HL-60 (cell line): ENCODE measurements around the gene MSLN.

Experiments
- DNase-seq, 2 experiments: peaks; one replicate each; pipeline ENCODE4 v3.0.0-alpha.2; 2010 to 2020; ENCODE audit warnings: low read depth in 1 of 2, low spot score in 1 of 2
- H3K27ac ChIP-seq: fragments of 250-450 bp; sonication (Bioruptor Pico); replicated peaks from 2 replicates; pipeline ENCODE4 v1.5.1; 2020; ENCODE audit warnings: mild to moderate bottlenecking, moderate library complexity
- H3K27me3 ChIP-seq: fragments of 250-450 bp; sonication (Bioruptor Pico); 2 replicates; pipeline ENCODE4 v1.5.1; 2021; ENCODE audit warnings: mild to moderate bottlenecking, moderate library complexity; ENCODE audit not compliant: insufficient read depth, poor library complexity, severe bottlenecking
- H3K4me3 ChIP-seq: replicated peaks from 2 replicates; pipeline ENCODE4 v1.5.1; 2011; ENCODE audit warnings: mild to moderate bottlenecking, control low read depth, low read length; ENCODE audit not compliant: insufficient read depth
- GABPA ChIP-seq: IDR thresholded peaks from 2 replicates; pipeline ENCODE4 v1.6.1; 2012; ENCODE audit warnings: low read depth
- POLR2AphosphoS5 ChIP-seq: IDR thresholded peaks from 2 replicates; pipeline ENCODE4 v1.6.1; 2012; ENCODE audit warnings: low read depth
- SPI1 ChIP-seq: IDR thresholded peaks from 2 replicates; pipeline ENCODE4 v1.6.1; 2012; ENCODE audit warnings: low read depth, mild to moderate bottlenecking, borderline replicate concordance
- TF ChIP-seq, protein P1 (sequence below): IDR thresholded peaks from 2 replicates; pipeline ENCODE4 v1.6.1; 2012; ENCODE audit warnings: low read depth; ENCODE audit not compliant: insufficient replicate concordance
- TF ChIP-seq, protein P2 (sequence below): IDR thresholded peaks from one replicate; pipeline ENCODE4 v1.5.1; 2011; ENCODE audit warnings: low read length, control low read depth, inconsistent platforms; ENCODE audit not compliant: insufficient read depth

Gene MSLN

GRCh38 chr16:815861-816260, 55.3 kb downstream of the MSLN start:
- Histone ChIP-seq H3K27me3 (peaks cover 20% of the 10 kb centered on the region), H3K27ac (no peak overlapping the region)

DNA sequence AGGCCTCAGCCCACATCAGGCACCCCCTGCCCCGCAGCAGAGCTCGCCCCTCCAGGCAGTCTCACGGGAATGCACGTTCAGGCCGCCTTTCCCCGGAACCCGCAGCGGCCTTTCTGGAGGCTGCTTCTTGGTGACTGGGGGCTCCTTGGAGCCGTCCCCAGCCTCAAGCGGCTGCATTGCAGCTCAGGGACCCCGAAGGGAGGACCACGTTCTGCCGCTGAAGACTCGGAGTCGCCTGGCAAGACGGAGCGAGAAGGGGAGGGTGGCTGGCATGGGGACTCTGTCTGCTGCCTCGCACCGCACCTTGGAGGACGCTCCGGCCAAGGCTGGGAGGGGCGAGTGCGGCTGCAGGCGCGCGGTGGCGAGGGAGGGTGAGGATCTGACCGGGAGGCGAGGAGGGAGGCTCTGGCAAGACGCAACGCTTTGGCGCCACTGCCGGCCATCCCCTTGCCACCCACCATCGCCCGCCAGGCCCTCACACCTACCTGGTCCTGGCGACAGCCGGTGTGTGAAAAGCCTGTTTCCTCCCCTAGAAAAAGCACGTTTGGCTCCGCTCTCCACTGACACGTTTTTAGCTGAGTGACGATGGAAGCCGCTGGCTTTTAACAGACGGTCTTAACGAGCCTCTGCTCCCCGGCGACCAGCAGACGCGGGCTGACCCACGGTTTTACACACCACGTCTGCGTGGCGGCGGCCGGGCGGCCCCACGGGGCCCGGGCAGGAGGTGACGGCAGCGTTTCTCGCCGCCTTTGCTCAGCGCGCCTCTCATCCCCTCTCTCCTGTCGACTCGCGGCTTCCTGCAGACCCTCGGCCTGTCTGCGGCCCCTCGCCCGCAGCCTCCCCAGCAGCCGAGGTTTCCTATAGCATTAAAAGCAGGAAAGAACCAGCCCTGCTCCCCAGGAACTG, 56.7 kb downstream of the MSLN start:
- H3K4me3 ChIP-seq = no peak overlapping the region

More at GRCh38 chr16:815861-816260, 55.3 kb downstream of the MSLN start:
- no peak for DNase-seq
- TF ChIP-seq GABPA (no peak), SPI1 (no peak), POLR2AphosphoS5 (no peak)
- TF ChIP-seq, protein P1, sequence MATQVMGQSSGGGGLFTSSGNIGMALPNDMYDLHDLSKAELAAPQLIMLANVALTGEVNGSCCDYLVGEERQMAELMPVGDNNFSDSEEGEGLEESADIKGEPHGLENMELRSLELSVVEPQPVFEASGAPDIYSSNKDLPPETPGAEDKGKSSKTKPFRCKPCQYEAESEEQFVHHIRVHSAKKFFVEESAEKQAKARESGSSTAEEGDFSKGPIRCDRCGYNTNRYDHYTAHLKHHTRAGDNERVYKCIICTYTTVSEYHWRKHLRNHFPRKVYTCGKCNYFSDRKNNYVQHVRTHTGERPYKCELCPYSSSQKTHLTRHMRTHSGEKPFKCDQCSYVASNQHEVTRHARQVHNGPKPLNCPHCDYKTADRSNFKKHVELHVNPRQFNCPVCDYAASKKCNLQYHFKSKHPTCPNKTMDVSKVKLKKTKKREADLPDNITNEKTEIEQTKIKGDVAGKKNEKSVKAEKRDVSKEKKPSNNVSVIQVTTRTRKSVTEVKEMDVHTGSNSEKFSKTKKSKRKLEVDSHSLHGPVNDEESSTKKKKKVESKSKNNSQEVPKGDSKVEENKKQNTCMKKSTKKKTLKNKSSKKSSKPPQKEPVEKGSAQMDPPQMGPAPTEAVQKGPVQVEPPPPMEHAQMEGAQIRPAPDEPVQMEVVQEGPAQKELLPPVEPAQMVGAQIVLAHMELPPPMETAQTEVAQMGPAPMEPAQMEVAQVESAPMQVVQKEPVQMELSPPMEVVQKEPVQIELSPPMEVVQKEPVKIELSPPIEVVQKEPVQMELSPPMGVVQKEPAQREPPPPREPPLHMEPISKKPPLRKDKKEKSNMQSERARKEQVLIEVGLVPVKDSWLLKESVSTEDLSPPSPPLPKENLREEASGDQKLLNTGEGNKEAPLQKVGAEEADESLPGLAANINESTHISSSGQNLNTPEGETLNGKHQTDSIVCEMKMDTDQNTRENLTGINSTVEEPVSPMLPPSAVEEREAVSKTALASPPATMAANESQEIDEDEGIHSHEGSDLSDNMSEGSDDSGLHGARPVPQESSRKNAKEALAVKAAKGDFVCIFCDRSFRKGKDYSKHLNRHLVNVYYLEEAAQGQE = no peak
- TF ChIP-seq, protein P2, sequence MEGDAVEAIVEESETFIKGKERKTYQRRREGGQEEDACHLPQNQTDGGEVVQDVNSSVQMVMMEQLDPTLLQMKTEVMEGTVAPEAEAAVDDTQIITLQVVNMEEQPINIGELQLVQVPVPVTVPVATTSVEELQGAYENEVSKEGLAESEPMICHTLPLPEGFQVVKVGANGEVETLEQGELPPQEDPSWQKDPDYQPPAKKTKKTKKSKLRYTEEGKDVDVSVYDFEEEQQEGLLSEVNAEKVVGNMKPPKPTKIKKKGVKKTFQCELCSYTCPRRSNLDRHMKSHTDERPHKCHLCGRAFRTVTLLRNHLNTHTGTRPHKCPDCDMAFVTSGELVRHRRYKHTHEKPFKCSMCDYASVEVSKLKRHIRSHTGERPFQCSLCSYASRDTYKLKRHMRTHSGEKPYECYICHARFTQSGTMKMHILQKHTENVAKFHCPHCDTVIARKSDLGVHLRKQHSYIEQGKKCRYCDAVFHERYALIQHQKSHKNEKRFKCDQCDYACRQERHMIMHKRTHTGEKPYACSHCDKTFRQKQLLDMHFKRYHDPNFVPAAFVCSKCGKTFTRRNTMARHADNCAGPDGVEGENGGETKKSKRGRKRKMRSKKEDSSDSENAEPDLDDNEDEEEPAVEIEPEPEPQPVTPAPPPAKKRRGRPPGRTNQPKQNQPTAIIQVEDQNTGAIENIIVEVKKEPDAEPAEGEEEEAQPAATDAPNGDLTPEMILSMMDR = no peak
- H3K4me3 ChIP-seq = no peak overlapping the region

GRCh38 chr16:818132-818531, 57.6 kb downstream of the MSLN start:
- DNase-seq = no peak
- Histone ChIP-seq H3K27ac (no peak overlapping the region), H3K27me3 (peaks cover 16% of the 10 kb centered on the region), H3K4me3 (no peak overlapping the region)
- TF ChIP-seq, protein P1 = no peak
- no peak for TF ChIP-seq GABPA
- TF ChIP-seq, protein P2 = no peak

More for the DNA sequence above, 56.7 kb downstream of the MSLN start:
- DNase-seq = no peak
- TF ChIP-seq, protein P2 = no peak
- TF ChIP-seq, protein P1 = no peak
- TF ChIP-seq POLR2AphosphoS5 (no peak), SPI1 (no peak), GABPA (no peak)
- H3K27ac ChIP-seq = no peak overlapping the region
- H3K27me3 ChIP-seq = peaks cover 20% of the 10 kb centered on the region
